Stomach (tissue), 9 donors: Measurements from ENCODE around the gene ZNFX1. TPM values are rescaled to one million over a fixed set of nuclear protein-coding genes. Genes with fewer than 3 reads are reported as not detected.

Experiments used
- DNase-seq, 2 donors: peaks; one replicate each; pipeline versions ENCODE4 v3.0.0 to v3.0.0-alpha.2; 2013 to 2019
- H3K27ac ChIP-seq, 5 donors: fragments of 200-600 bp in 4 of 5; sonication (generic) in 4 of 5; one replicate each; pipeline ENCODE4 v1.5.1; 2013 to 2019; ENCODE audit warnings: mild to moderate bottlenecking in 1 of 5, moderate library complexity in 1 of 5
- H3K27me3 ChIP-seq, 3 donors: fragments of 200-600 bp; sonication (generic); one replicate each; pipeline ENCODE4 v1.5.1; 2017 to 2019; ENCODE audit warnings: mixed run types in 1 of 3
- H3K36me3 ChIP-seq, 4 donors: fragments of 200-600 bp; sonication (generic); 1 replicate in 3 of 4; 2 replicates in 1 of 4; pipeline ENCODE4 v1.5.1; 2016 to 2019
- H3K4me1 ChIP-seq, 4 donors: fragments of 200-600 bp; sonication (generic); one replicate each; pipeline ENCODE4 v1.5.1; 2016 to 2019
- H3K4me3 ChIP-seq, 4 donors: fragments of 200-600 bp; sonication (generic) in 3 of 4; one replicate each; pipeline ENCODE4 v1.5.1; 2016 to 2019; ENCODE audit warnings: mild to moderate bottlenecking in 1 of 4
- H3K9me3 ChIP-seq, 4 donors: fragments of 200-600 bp; sonication (generic); one replicate each; pipeline ENCODE4 v1.5.1; 2016 to 2019
- EP300 ChIP-seq: sonication (generic); formaldehyde crosslinking; IDR thresholded peaks from one replicate; pipeline ENCODE4 v1.6.1; 2017; ENCODE audit warnings: antibody characterized with exemption
- POLR2A ChIP-seq, 4 donors: fragments of 450-650 bp; IDR thresholded peaks; one replicate each; pipeline ENCODE4 v1.6.1; 2016; ENCODE audit warnings: antibody characterized with exemption in 4 of 4, control low read depth in 2 of 4, mild to moderate bottlenecking in 1 of 4, moderate library complexity in 1 of 4
- POLR2AphosphoS5 ChIP-seq, 3 donors: sonication (generic); formaldehyde crosslinking; IDR thresholded peaks; one replicate each; pipeline ENCODE4 v1.6.1; 2016; ENCODE audit warnings: antibody characterized with exemption in 3 of 3
- WGBS, 5 donors: extraction: QIAGEN DNeasy Blood & Tissue Kit in 3 of 5; methylation state at CpG; one replicate each; pipeline versions ENCODE4 v1.1.5 to v1.1.7; 2013 to 2018; 5-methylcytosine and 5-hydroxymethylcytosine counted together
- intact Hi-C: fragments of 100-400 bp; cut with DNase I; formaldehyde crosslinking; loops from one replicate; pipeline ENCODE4 v1.15.1; 2023; ENCODE audit warnings: low total_unique reads
- polyA plus RNA-seq, 3 donors: library from polyadenylated mRNA; stranded (reverse); fragments of 200-250 nt; gene quantifications; one replicate each; pipeline ENCODE4 v1.2.3, GENCODE V29; 2013
- total RNA-seq, 5 donors: library from RNA; depleted of rRNA; stranded (reverse); fragments of >200 nt; gene quantifications; one replicate each; pipeline versions ENCODE4 v1.1.0 to v1.2.3, GENCODE V29; 2014 to 2016
- TF ChIP-seq, protein P1 (sequence below), 7 experiments: fragments of 450-650 bp in 4 of 7; fragments of 200-600 bp in 3 of 7; sonication (generic) in 3 of 7; IDR thresholded peaks; one replicate each; pipeline ENCODE4 v1.5.1; 2016 to 2019; ENCODE audit warnings: antibody characterized with exemption in 7 of 7, control low read depth in 2 of 7, mild to moderate bottlenecking in 1 of 7
- donor health status: healthy with polysubstance abuse.
- donor health status: Bipolar disorder and iron deficiency.
- donor health status: healthy.

Gene ZNFX1
- total and polyA plus RNA-seq, 8 donors: 5.2 to 29.6 (median 15.9) TPM

DNA sequence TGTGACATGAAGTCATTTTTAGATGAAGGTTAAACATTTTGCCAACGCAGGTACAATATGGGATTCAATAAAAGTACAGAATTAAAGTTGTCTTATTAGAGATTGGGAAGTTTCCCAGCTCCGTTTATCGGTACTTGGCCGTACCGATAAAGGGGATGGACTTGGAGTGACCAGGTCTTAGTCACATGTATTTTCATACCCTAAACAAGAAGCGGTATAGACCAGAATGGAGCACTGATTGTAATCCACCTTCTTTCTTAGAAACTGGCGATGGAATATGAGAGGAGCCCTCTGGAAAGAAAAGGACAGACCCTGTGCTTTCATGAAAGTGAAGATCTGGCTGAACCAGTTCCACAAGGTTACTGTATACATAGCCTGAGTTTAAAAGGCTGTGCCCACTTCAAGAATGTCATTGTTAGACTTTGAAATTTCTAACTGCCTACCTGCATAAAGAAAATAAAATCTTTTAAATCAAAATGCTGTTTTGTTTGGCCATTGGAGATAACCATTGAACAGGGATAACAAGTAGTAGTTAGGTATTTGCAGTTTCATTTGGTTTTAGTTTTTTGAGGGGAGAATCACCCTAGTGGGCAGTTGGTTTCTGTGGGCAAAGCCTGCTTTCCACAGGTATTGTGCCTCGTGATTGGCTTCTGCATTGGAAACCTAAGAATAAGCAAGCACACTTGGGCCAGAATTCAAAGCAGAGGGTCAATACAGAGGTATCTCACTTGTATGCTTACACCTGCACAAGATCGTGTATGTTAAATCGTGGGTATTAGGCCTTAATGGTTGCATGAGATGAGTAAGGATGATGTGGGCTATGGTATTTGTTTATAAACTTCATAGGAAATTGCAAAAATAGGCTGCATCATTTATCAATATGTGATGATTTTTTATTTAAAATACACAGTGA is 11.2 kb upstream of the ZNFX1 start:
- DNase-seq: peak in 1 of 2 donors; percentile 93
- Histone ChIP-seq H3K9me3 (peaks cover 20 to 40% (median 29%) of the 10 kb centered on the region in 4 donors), H3K36me3 (peaks cover 64 to 97% (median 87%) of the 10 kb centered on the region in 4 donors), H3K27me3 (no peaks in the 10 kb centered on the region), H3K4me3 (peak overlapping the region in 1 of 4 donors; percentile 9), H3K4me1 (peaks cover 12 to 50% (median 20%) of the 10 kb centered on the region in 4 donors), H3K27ac (peak overlapping the region; percentile 31 to 72 (median 65))
- intact Hi-C loops: no loop called here
- 37 to 62% (median 50%) methylated on average over 10 of the region's 10 CpGs for WGBS, 5 donors
- no peak for TF ChIP-seq POLR2A (IDR thresholded peaks at IDR 0.05)
- peak in 2 of 3 donors; percentile 16 to 19 for TF ChIP-seq POLR2AphosphoS5 (IDR thresholded peaks at IDR 0.05)

DNA sequence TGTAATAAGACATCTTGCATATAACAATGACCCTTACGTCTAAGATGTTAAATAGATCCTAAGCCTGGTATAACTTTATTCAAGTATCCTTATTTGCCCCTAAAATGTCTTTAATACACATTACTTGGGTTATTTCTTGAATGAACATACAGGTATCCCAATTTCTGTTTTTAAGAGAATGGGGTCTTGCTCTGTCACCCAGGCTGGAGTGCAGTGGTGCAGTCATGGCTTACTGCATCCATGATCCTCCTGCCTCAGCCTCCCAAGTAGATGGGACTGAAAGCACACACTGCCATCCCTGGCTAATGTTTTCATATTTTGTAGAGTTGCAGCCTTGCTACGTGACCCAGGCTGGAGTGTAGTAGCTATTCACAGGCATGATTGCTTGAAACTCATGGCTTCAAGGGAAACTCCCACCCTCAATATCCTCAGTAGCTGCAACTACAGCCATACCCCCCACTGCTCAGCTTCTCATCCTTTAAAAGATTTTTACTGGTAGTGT is 10.4 kb upstream of the ZNFX1 start:
- peaks cover 72 to 100% (median 95%) of the 10 kb centered on the region in 4 donors for H3K36me3 ChIP-seq
- WGBS, 5 donors: 64 to 78% (median 72%) methylated on average over 2 of the region's 2 CpGs

DNA sequence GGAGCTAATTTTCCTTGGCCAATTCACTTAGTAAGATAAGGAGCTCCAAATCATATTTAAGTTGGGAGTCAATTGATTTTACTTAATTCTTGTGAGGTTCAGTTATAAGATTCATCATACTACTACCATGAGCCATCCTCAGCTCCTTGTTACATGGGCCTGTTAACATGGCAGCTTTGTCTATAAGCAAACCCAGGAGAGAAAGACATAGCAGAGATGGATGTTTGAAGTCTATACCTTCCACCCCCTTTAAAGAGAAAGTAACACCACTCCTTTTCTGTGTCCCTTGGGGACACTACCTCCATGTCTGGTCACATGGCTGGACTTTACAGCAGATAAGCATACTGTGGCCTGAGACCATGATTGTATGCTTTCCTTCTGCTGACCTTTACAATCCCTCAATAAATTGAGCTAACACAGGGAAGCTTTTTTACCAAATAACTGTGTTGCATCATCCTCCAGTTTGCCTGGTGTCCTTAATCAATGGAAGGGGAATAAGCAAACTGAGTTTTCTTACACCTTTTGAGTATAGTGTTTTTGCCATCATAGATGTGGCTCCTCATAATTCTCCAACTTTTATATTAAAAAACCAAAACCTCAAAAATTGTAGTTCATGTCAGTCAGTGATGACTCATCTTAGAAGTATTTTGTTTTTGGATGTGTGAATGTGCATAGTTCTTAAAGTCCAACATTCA is 9.8 kb upstream of the ZNFX1 start:
- H3K4me3 ChIP-seq: no peak overlapping the region
- H3K27ac ChIP-seq: peak overlapping the region in 4 of 5 donors; percentile 63 to 72 (median 68)
- peaks cover 20 to 51% (median 34%) of the 10 kb centered on the region in 4 donors for H3K9me3 ChIP-seq

More for the DNA sequence above, 10.4 kb upstream of the ZNFX1 start:
- Histone ChIP-seq H3K27ac (peak overlapping the region; percentile 52 to 72 (median 65)), H3K27me3 (no peaks in the 10 kb centered on the region), H3K9me3 (peaks cover 20 to 45% (median 30%) of the 10 kb centered on the region in 4 donors), H3K4me1 (peaks cover 14 to 58% (median 26%) of the 10 kb centered on the region in 4 donors), H3K4me3 (peak overlapping the region in 1 of 4 donors; percentile 9)
- intact Hi-C loops: no loop called here
- no peak for DNase-seq
- TF ChIP-seq EP300 (no peak), POLR2AphosphoS5 (IDR thresholded peaks at IDR 0.05) (peak in 1 of 3 donors; percentile 3)

GRCh38 chr20:49286689-49287551 is 9.1 kb upstream of the ZNFX1 start:
- WGBS, 5 donors: 81 to 88% (median 86%) methylated on average over 16 of the region's 16 CpGs
- peak overlapping the region in 2 of 5 donors; percentile 70 to 72 for H3K27ac ChIP-seq
- peak in 1 of 2 donors; percentile 63 for DNase-seq

More for the DNA sequence above, 9.8 kb upstream of the ZNFX1 start:
- no peak for TF ChIP-seq EP300
- TF ChIP-seq, protein P1, sequence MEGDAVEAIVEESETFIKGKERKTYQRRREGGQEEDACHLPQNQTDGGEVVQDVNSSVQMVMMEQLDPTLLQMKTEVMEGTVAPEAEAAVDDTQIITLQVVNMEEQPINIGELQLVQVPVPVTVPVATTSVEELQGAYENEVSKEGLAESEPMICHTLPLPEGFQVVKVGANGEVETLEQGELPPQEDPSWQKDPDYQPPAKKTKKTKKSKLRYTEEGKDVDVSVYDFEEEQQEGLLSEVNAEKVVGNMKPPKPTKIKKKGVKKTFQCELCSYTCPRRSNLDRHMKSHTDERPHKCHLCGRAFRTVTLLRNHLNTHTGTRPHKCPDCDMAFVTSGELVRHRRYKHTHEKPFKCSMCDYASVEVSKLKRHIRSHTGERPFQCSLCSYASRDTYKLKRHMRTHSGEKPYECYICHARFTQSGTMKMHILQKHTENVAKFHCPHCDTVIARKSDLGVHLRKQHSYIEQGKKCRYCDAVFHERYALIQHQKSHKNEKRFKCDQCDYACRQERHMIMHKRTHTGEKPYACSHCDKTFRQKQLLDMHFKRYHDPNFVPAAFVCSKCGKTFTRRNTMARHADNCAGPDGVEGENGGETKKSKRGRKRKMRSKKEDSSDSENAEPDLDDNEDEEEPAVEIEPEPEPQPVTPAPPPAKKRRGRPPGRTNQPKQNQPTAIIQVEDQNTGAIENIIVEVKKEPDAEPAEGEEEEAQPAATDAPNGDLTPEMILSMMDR (IDR thresholded peaks at IDR 0.05): no peak
- TF ChIP-seq POLR2A (IDR thresholded peaks at IDR 0.05): no peak
- TF ChIP-seq POLR2AphosphoS5 (IDR thresholded peaks at IDR 0.05): no peak
- H3K4me1 ChIP-seq: peaks cover 20 to 64% (median 32%) of the 10 kb centered on the region in 4 donors
- H3K36me3 ChIP-seq: peaks cover 78 to 100% (median 100%) of the 10 kb centered on the region in 4 donors
- intact Hi-C loops: no loop called here
- no peak for DNase-seq
- no peaks in the 10 kb centered on the region for H3K27me3 ChIP-seq

GRCh38 chr20:49285813-49286494 is 8.1 kb upstream of the ZNFX1 start:
- Histone ChIP-seq H3K27ac (peak overlapping the region in 1 of 5 donors; percentile 72), H3K36me3 (peaks cover 93 to 100% (median 100%) of the 10 kb centered on the region in 4 donors), H3K4me1 (peaks cover 30 to 79% (median 48%) of the 10 kb centered on the region in 4 donors), H3K27me3 (no peaks in the 10 kb centered on the region), H3K9me3 (peaks cover 25 to 68% (median 42%) of the 10 kb centered on the region in 4 donors), H3K4me3 (peak overlapping the region in 1 of 4 donors; percentile 87)
- no peak for DNase-seq
- intact Hi-C loops: no loop called here
- TF ChIP-seq EP300 (no peak), POLR2A (IDR thresholded peaks at IDR 0.05) (no peak), POLR2AphosphoS5 (IDR thresholded peaks at IDR 0.05) (no peak)
- TF ChIP-seq, protein P1 (IDR thresholded peaks at IDR 0.05): no peak
- 91 to 96% (median 93%) methylated on average over 4 of the region's 4 CpGs for WGBS, 5 donors

More at GRCh38 chr20:49286689-49287551, 9.1 kb upstream of the ZNFX1 start:
- peaks cover 20 to 59% (median 37%) of the 10 kb centered on the region in 4 donors for H3K9me3 ChIP-seq
- intact Hi-C loops: no loop called here
- peak overlapping the region in 1 of 4 donors; percentile 87 for H3K4me3 ChIP-seq
- H3K36me3 ChIP-seq: peaks cover 86 to 100% (median 100%) of the 10 kb centered on the region in 4 donors
- H3K27me3 ChIP-seq: no peaks in the 10 kb centered on the region
- peaks cover 28 to 72% (median 39%) of the 10 kb centered on the region in 4 donors for H3K4me1 ChIP-seq
- TF ChIP-seq POLR2AphosphoS5 (IDR thresholded peaks at IDR 0.05) (peak in 1 of 3 donors; percentile 19), EP300 (no peak)
